GM12864 (cell line): ENCODE results near the gene DLG4.
A peak's percentile ranks its signal among the peaks of the same experiment; 100 is the strongest.
"Not testable (repeated sequence)": the region's sequence is repeated elsewhere in the genome, so short reads cannot be mapped to it uniquely, and the experiment has no call there.

ENCODE experiments used
- DNase-seq: peaks from one replicate; pipeline ENCODE4 v3.0.0-alpha.2; 2011; ENCODE audit warnings: low read depth
- H3K4me3 ChIP-seq: 2 replicates; pipeline ENCODE4 v1.5.1; 2011; ENCODE audit warnings: mild to moderate bottlenecking, low read depth, low read length, control low read depth
- TF ChIP-seq, protein P1 (sequence below): IDR thresholded peaks from 2 replicates; pipeline ENCODE4 v1.5.1; 2011; ENCODE audit warnings: low read depth, mild to moderate bottlenecking, moderate library complexity, low read length, control low read depth, inconsistent platforms; ENCODE audit errors: missing control alignments

DLG4 gene

DNA sequence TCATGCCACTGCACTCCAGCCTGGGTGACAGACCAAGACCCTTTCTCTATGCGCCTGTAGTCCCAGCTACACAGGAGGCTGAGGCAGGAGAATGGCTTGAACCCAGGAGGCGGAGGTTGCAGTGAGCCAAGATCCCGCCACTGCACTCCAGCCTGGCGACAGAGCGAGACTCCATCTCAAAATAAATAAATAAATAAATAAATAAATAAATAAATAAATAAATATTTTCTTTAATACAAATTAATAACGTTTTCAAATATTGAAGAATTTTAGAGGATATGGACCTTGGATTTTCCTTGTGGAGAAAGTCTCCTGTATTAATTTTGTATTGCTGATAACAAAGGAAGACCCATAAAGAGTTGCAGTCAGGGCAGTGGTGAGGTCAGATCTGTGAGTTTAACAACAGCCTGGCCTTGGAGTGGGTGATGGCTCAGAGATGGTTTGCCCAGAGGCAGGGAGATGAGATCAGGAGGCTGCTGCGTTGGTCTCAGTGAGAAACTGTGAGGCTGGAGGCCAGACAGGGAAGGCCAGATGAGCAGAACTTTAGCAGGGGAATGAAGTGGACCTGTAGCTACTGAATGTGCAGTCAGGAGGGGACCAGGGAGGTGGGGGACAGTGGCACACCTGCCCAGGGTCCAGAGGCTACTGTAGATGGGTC is 36.1 kb downstream of the DLG4 start:
- H3K4me3 ChIP-seq: no peak overlapping the region
- TF ChIP-seq, protein P1, sequence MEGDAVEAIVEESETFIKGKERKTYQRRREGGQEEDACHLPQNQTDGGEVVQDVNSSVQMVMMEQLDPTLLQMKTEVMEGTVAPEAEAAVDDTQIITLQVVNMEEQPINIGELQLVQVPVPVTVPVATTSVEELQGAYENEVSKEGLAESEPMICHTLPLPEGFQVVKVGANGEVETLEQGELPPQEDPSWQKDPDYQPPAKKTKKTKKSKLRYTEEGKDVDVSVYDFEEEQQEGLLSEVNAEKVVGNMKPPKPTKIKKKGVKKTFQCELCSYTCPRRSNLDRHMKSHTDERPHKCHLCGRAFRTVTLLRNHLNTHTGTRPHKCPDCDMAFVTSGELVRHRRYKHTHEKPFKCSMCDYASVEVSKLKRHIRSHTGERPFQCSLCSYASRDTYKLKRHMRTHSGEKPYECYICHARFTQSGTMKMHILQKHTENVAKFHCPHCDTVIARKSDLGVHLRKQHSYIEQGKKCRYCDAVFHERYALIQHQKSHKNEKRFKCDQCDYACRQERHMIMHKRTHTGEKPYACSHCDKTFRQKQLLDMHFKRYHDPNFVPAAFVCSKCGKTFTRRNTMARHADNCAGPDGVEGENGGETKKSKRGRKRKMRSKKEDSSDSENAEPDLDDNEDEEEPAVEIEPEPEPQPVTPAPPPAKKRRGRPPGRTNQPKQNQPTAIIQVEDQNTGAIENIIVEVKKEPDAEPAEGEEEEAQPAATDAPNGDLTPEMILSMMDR: no peak
- no peak for DNase-seq

DNA sequence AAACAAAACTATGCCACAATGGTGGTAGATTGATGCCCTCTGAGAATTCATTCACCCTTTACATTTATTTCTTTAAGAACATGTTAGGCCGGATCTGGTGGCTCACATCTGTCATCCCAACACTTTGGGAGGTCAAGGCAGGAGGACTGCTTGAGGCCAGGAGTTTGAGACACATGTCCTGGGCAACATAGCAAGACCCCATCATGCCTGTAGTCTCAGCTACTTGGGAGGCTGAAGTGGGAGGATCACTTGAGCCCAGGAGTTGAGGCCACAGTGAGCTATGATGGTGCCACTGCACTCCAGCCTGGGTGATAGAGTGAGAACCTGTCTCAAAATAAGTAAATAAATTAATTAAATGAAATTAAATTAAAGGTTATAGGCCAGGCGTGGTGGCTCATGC is 37.5 kb downstream of the DLG4 start:
- not testable (repeated sequence) for DNase-seq, H3K4me3 ChIP-seq

DNA sequence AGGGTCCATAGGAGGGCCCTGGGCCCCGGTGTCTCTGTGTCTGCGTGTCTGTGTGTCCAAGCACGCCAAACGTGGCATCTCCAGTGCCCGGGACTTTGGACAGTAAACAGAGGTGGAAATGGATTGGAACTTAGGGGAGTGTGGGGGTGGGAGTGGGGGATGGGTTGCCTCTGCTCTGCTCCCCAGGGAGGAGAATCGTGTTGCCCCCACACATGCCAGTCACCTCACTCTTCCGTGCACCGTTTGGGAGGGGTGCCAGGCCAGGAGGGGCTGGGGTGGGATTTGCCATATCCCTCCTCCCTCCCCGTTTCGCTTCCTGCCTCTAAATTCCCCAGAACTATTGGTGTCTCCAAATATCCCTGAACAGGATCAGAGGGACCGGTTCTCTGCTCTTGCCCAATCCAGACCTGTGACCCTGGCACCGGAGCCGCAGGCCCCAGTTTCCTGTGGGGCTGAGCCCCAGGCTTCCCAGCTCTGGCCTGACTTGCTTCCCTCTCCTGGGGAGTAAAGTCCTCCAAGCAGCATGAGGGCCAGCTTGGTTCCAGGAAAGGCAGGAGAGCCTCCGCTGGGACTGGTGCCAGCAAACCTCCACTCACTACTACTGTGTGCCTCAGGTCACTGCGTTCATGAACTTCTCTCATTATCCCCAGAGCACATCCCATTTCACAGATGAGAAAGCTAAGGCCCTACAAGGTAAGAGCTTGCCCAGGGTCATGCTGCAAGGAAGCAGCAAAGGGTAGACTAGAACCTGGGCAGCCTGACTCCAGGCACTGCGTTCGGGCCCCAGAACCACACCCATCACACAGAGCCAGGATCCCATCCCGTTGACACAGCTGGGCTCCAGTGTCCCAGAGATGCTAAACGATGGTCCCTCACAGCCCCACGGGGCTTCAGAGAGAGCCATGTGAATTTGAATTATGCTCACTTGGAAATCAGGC is 40.0 kb downstream of the DLG4 start, which contains the start of gene ASGR1:
ASGR1 (minus strand) TSS at position 54 of the 938 bp plus-strand sequence. CDS start 807 bp downstream, outside the sequence.
- DNase-seq: no peak
- TF ChIP-seq, protein P1: no peak

DNA sequence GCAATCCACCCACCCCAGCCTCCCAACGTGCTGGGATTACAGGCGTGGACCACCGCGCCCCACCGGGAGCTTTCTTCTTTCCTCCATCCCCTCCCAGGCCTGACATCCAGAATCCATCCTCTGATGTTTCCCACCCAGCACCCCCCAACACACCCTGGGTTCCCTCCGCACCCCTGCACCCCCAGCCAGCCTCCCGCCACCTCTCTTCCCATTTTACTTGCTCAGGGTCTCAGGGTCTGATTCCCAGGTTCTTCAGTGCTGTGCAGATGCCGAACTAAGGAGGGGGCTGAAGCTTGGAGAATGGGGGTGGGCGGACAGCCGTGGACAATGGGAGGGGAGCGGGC is 40.7 kb downstream of the DLG4 start:
- no peak overlapping the region for H3K4me3 ChIP-seq
- TF ChIP-seq, protein P1: no peak
- no peak for DNase-seq

More for the DNA sequence above, 40.0 kb downstream of the DLG4 start, which contains the start of gene ASGR1:
- no peak within 1 kb of the TSS for H3K4me3 ChIP-seq

DNA sequence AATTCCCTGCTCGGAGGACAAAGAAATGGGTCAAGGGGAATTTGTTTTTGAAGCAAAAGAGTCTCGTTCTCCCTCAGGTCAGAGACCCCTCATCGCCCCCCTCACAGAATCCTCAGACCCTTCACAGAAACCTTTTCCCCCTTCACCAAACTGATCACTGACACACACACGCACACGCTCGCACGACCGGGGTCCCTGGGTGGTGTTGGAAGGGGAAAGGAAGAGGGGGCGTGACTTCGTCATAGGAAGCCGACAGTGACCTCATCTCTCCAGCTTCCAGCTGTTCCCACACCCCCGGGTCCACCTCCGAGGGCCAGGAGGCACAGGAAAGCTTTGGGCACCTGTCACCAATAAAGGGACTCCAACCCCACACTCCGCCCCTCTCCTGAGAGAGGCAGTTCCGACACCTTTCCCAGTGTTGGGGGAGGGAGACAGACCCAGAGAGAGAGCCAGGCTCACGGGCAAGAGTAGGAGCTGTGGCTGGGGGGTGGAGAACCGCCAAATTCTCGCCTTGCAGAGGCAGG is 41.6 kb downstream of the DLG4 start:
- no peak overlapping the region for H3K4me3 ChIP-seq
- no peak for DNase-seq
- TF ChIP-seq, protein P1: no peak

DNA sequence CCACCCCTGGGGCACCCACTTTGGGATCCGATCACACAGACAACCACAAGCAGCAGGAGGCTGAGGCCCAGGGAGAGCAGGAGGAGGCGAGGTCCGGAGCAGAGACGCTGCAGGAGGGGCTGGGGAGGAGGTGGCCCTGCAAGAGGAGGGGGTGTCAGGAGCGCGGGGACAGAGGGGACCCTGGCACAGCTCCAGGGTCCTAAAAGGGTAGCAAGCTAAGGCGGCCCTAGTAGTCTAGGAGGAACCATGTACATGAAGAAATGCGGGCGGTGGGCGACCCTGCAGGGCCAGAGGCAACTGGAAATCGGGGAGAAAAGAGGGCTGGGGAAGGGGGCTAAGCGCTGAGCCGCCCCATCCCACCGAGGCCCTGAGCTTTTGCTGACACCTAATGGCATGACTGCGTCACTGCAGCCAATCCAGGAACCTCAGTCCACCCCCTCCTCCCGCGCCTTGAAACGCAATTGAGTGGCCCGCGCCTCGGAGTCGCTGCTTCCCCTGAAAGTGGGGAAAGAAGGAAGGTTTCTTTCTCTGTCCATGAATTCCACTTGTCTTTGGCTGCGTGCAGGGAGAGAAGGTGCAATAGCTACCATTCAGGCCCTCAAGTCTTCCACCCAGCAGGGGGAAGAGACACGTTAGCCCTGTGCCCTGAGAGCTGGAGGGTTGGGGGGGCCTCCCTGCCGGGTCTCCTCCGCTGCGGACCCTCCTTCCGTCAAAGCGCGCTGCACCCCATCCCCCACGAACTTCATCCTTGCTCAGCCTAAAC is 42.3 kb downstream of the DLG4 start:
- TF ChIP-seq, protein P1: peak; percentile 92
- no peak overlapping the region for H3K4me3 ChIP-seq
- no peak for DNase-seq

DNA sequence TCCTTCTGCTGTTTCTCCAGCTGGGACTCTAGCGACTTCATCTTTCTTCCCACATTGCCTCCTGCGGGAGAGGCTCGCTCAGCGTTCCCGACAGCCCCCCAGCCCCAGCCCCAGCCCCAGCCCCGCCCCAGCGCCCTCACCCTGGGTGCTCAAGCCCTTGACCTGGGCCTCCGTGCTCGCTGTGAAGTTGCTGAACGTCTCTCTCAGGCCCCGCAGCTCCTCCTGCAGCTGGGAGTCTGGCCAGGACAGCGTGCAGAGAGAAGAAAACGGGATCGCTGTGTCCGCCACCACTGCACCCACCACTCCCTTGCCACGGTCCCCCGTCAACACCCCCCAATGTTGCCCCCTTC is 42.8 kb downstream of the DLG4 start:
- H3K4me3 ChIP-seq: no peak overlapping the region
- TF ChIP-seq, protein P1: no peak
- no peak for DNase-seq
